Neural cell (in vitro differentiated cells): ENCODE results near the gene WSB1. TPM values are rescaled to one million over a fixed set of nuclear protein-coding genes. Genes with fewer than 3 reads are reported as not detected.

Source experiments
- H2AFZ ChIP-seq: fragments of 200-600, 300-800 bp; sonication (generic), shearing (Covaris generic); 2 replicates; pipeline ENCODE4 v1.6.0; 2014; ENCODE audit warnings: low read depth, mild to moderate bottlenecking, antibody characterized with exemption, low read length, moderate library complexity
- H3F3A ChIP-seq: fragments of 200-600 bp; shearing (Covaris generic); 2 replicates; pipeline ENCODE4 v1.6.1; 2016; ENCODE audit warnings: mild to moderate bottlenecking, moderate library complexity, mixed read lengths, antibody characterized with exemption, low read length; ENCODE audit not compliant: insufficient read depth, poor library complexity, severe bottlenecking
- H3K27ac ChIP-seq: fragments of 200-600, 300-800 bp; sonication (generic), shearing (Covaris generic); 2 replicates; pipeline ENCODE4 v1.5.1; 2014; ENCODE audit warnings: mild to moderate bottlenecking, low read length, moderate library complexity
- H3K27me3 ChIP-seq: fragments of 300-800, 200-600 bp; sonication (generic), shearing (Covaris generic); 2 replicates; pipeline ENCODE4 v1.6.0; 2014; ENCODE audit warnings: mild to moderate bottlenecking, low read depth, low read length, moderate library complexity; ENCODE audit not compliant: insufficient read depth
- H3K36me3 ChIP-seq: fragments of 300-800, 200-600 bp; sonication (generic), shearing (Covaris generic); 2 replicates; pipeline ENCODE4 v1.5.1; 2014; ENCODE audit warnings: mild to moderate bottlenecking, antibody characterized with exemption, low read length, moderate library complexity; ENCODE audit not compliant: insufficient read depth
- H3K4me2 ChIP-seq: fragments of 300-800, 200-600 bp; sonication (generic), shearing (Covaris generic); 2 replicates; pipeline ENCODE4 v1.6.0; 2014; ENCODE audit warnings: mild to moderate bottlenecking, low read length
- H3K4me3 ChIP-seq: fragments of 300-800, 200-600 bp; sonication (generic), shearing (Covaris generic); 2 replicates; pipeline ENCODE4 v1.5.1; 2014; ENCODE audit warnings: mild to moderate bottlenecking, low read length, moderate library complexity
- H3K79me2 ChIP-seq: fragments of 200-600 bp; shearing (Covaris generic); replicated peaks from 2 replicates; pipeline ENCODE4 v1.6.0; 2014; ENCODE audit warnings: mild to moderate bottlenecking, low read length, moderate library complexity; ENCODE audit not compliant: insufficient read depth
- H3K9ac ChIP-seq: fragments of 300-800, 200-600 bp; sonication (generic), shearing (Covaris generic); 2 replicates; pipeline ENCODE4 v1.6.1; 2016; ENCODE audit warnings: mild to moderate bottlenecking, low read length, mixed read lengths
- H3K9me2 ChIP-seq: fragments of 200-600 bp; shearing (Covaris generic); 2 replicates; pipeline ENCODE4 v1.6.1; 2016; ENCODE audit warnings: mild to moderate bottlenecking, low read length, mixed read lengths; ENCODE audit not compliant: insufficient read depth
- H3K9me3 ChIP-seq: fragments of 200-600, 300-800 bp; sonication (generic), shearing (Covaris generic); 2 replicates; pipeline ENCODE4 v1.6.1; 2016; ENCODE audit warnings: mild to moderate bottlenecking, mixed run types, low read length, moderate library complexity, mixed read lengths
- H4K20me1 ChIP-seq: fragments of 200-600 bp; shearing (Covaris generic); 2 replicates; pipeline ENCODE4 v1.6.1; 2016; ENCODE audit warnings: mild to moderate bottlenecking, mixed run types; ENCODE audit not compliant: insufficient read depth
- CTCF ChIP-seq: fragments of 450-650 bp; IDR thresholded peaks from 2 replicates; pipeline ENCODE4 v1.5.1; 2014; ENCODE audit warnings: antibody characterized with exemption, mild to moderate bottlenecking, moderate library complexity; ENCODE audit not compliant: poor library complexity, severe bottlenecking
- EP300 ChIP-seq: fragments of 450-650 bp; conservative IDR thresholded peaks from 2 replicates; pipeline ENCODE4 v1.6.1; 2014; ENCODE audit warnings: antibody characterized with exemption, mild to moderate bottlenecking, moderate library complexity; ENCODE audit not compliant: poor library complexity, severe bottlenecking
- EZH2 ChIP-seq: fragments of 200-600, 300-800 bp; shearing (Covaris generic), sonication (generic); IDR thresholded peaks from 2 replicates; pipeline ENCODE4 v1.6.1; 2014; ENCODE audit warnings: antibody characterized with exemption, low read length, borderline replicate concordance, mild to moderate bottlenecking; ENCODE audit not compliant: insufficient read depth, poor library complexity, severe bottlenecking
- MXI1 ChIP-seq: fragments of 450-650 bp; conservative IDR thresholded peaks from 2 replicates; pipeline ENCODE4 v1.6.1; 2014; ENCODE audit warnings: antibody characterized with exemption, mild to moderate bottlenecking; ENCODE audit not compliant: poor library complexity, severe bottlenecking
- POLR2AphosphoS5 ChIP-seq: IDR thresholded peaks from 2 replicates; pipeline ENCODE4 v1.6.1; 2012
- RAD21 ChIP-seq: fragments of 450-650 bp; conservative IDR thresholded peaks from 2 replicates; pipeline ENCODE4 v1.6.1; 2014; ENCODE audit warnings: antibody characterized with exemption, mild to moderate bottlenecking, moderate library complexity
- REST ChIP-seq: IDR thresholded peaks from 2 replicates; pipeline ENCODE4 v1.6.1; 2012; ENCODE audit warnings: borderline replicate concordance
- SMC3 ChIP-seq: fragments of 450-650 bp; conservative IDR thresholded peaks from 2 replicates; pipeline ENCODE4 v1.6.1; 2014; ENCODE audit warnings: antibody characterized with exemption, mild to moderate bottlenecking, moderate library complexity; ENCODE audit not compliant: poor library complexity
- TAF1 ChIP-seq: IDR thresholded peaks from 2 replicates; pipeline ENCODE4 v1.6.1; 2012; ENCODE audit warnings: low read depth
- polyA plus RNA-seq: library from polyadenylated mRNA; depleted of rRNA; stranded (reverse); fragments of >200 nt; gene quantifications from 2 replicates; pipeline ENCODE4 v1.2.3, GENCODE V29; 2014

Gene WSB1
- polyA plus RNA-seq, 1 donor from 2014 or later, result 1,828 TPM

- Histone ChIP-seq H3K79me2 (peaks cover 66% of the 10 kb centered on the region), H3K4me2 (peak overlapping the region; percentile 75)
These were observed 2.6 kb downstream of the WSB1 start for GRCh38 chr17:27296428-27296979.

GRCh38 chr17:27299384-27300049 is 5.6 kb downstream of the WSB1 start:
- H3K79me2 ChIP-seq, result peaks cover 95% of the 10 kb centered on the region
- H3K36me3 ChIP-seq, result no peaks in the 10 kb centered on the region
- no peak overlapping the region for H3K9ac ChIP-seq
- no peak for TF ChIP-seq EZH2
- no peak for TF ChIP-seq CTCF
- TF ChIP-seq MXI1, result no peak
- no peak for TF ChIP-seq REST
- no peak for TF ChIP-seq POLR2AphosphoS5
- TF ChIP-seq RAD21, result no peak
- no peak for TF ChIP-seq SMC3
- no peak for TF ChIP-seq TAF1
- TF ChIP-seq EP300, result no peak
- H4K20me1 ChIP-seq, result no peaks in the 10 kb centered on the region
- H3K27me3 ChIP-seq, result no peaks in the 10 kb centered on the region
- no peak overlapping the region for H3K4me3 ChIP-seq
- no peaks in the 10 kb centered on the region for H3K9me2 ChIP-seq
- H3K4me2 ChIP-seq, result no peak overlapping the region
- no peak overlapping the region for H2AFZ ChIP-seq
- no peaks in the 10 kb centered on the region for H3K9me3 ChIP-seq
- no peak overlapping the region for H3K27ac ChIP-seq
- H3F3A ChIP-seq, result no peaks in the 10 kb centered on the region

More at GRCh38 chr17:27296428-27296979, 2.6 kb downstream of the WSB1 start:
- no peaks in the 10 kb centered on the region for H3K27me3 ChIP-seq
- H3K36me3 ChIP-seq, result no peaks in the 10 kb centered on the region
- TF ChIP-seq SMC3 (no peak), TAF1 (no peak), EP300 (no peak), MXI1 (no peak), POLR2AphosphoS5 (no peak), EZH2 (no peak), RAD21 (no peak)
- H3F3A ChIP-seq, result no peaks in the 10 kb centered on the region
- no peaks in the 10 kb centered on the region for H3K9me3 ChIP-seq
- no peaks in the 10 kb centered on the region for H4K20me1 ChIP-seq
- no peak overlapping the region for H2AFZ ChIP-seq
- peak overlapping the region; percentile 89 for H3K4me3 ChIP-seq
- H3K27ac ChIP-seq, result no peak overlapping the region
- no peaks in the 10 kb centered on the region for H3K9me2 ChIP-seq
- peak overlapping the region; percentile 10 for H3K9ac ChIP-seq
